ENCODE results near the gene LRRC71.

- TF ChIP-seq CTCF (IDR thresholded peaks at IDR 0.05) = no peak
- TF ChIP-seq POLR2A (IDR thresholded peaks at IDR 0.05) = no peak
- no peak for TF ChIP-seq EP300 (IDR thresholded peaks at IDR 0.05; ENCODE audit: low read depth)
These were observed 11.9 kb upstream of the LRRC71 start for GRCh38 chr1:156908541-156908940.
